Measurements from ENCODE around the gene CNGB1. TPM values are rescaled to one million over a fixed set of nuclear protein-coding genes. Genes with fewer than 3 reads are reported as not detected.

CNGB1 gene
- total RNA-seq, 4 donors from 2014 or later, result 1.1 to 2.8 TPM; not detected in 2

- H3K4me1 ChIP-seq, result no peaks in the 10 kb centered on the region
- no peaks in the 10 kb centered on the region for H3K9me3 ChIP-seq
- H3K27me3 ChIP-seq, result no peaks in the 10 kb centered on the region
- DNase-seq, result no peak
- TF ChIP-seq CTCF (IDR thresholded peaks at IDR 0.05) (no peak), POLR2A (IDR thresholded peaks at IDR 0.05) (no peak)
- H3K27ac ChIP-seq, result no peak overlapping the region
- peaks cover 0 to 16% (median 0%) of the 10 kb centered on the region in 3 donors for H3K36me3 ChIP-seq
- H3K4me3 ChIP-seq, result no peak overlapping the region
Observed at GRCh38 chr16:57992084-57992483, 21.2 kb upstream of the CNGB1 start.

- peaks cover 0 to 11% (median 0%) of the 10 kb centered on the region in 3 donors for H3K36me3 ChIP-seq
- no peak overlapping the region for H3K27ac ChIP-seq
- no peak for DNase-seq
- H3K27me3 ChIP-seq, result no peaks in the 10 kb centered on the region
- no peak for TF ChIP-seq POLR2A (IDR thresholded peaks at IDR 0.05)
- no peak overlapping the region for H3K4me3 ChIP-seq
- no peaks in the 10 kb centered on the region for H3K4me1 ChIP-seq
- H3K9me3 ChIP-seq, result no peaks in the 10 kb centered on the region
Observed at GRCh38 chr16:57991551-57992059, 20.7 kb upstream of the CNGB1 start.

- H3K4me1 ChIP-seq, result peaks cover 5 to 9% (median 7%) of the 10 kb centered on the region in 4 donors
- DNase-seq, result no peak
- H3K4me3 ChIP-seq, result no peak overlapping the region
- H3K27ac ChIP-seq, result no peak overlapping the region
- peaks cover 0 to 4% (median 0%) of the 10 kb centered on the region in 4 donors for H3K9me3 ChIP-seq
- no peaks in the 10 kb centered on the region for H3K36me3 ChIP-seq
- no peaks in the 10 kb centered on the region for H3K27me3 ChIP-seq
- TF ChIP-seq CTCF (IDR thresholded peaks at IDR 0.05) (no peak), POLR2A (IDR thresholded peaks at IDR 0.05) (no peak)
Observed at GRCh38 chr16:57988929-57989328, 18.0 kb upstream of the CNGB1 start.

GRCh38 chr16:57987441-57988177 is 16.7 kb upstream of the CNGB1 start:
- Histone ChIP-seq H3K27ac (no peak overlapping the region), H3K9me3 (peaks cover 0 to 4% (median 0%) of the 10 kb centered on the region in 4 donors), H3K27me3 (no peaks in the 10 kb centered on the region), H3K4me3 (no peak overlapping the region), H3K4me1 (peaks cover 5 to 9% (median 7%) of the 10 kb centered on the region in 4 donors), H3K36me3 (no peaks in the 10 kb centered on the region)
- TF ChIP-seq POLR2A (IDR thresholded peaks at IDR 0.05) (no peak), CTCF (IDR thresholded peaks at IDR 0.05) (no peak)
- DNase-seq, result peak in 1 of 3 donors; percentile 20

- DNase-seq, result no peak
- H3K36me3 ChIP-seq, result no peaks in the 10 kb centered on the region
- peaks cover 5 to 9% (median 7%) of the 10 kb centered on the region in 4 donors for H3K4me1 ChIP-seq
- H3K9me3 ChIP-seq, result peaks cover 0 to 4% (median 0%) of the 10 kb centered on the region in 4 donors
- TF ChIP-seq CTCF (IDR thresholded peaks at IDR 0.05) (no peak), POLR2A (IDR thresholded peaks at IDR 0.05) (no peak)
- no peaks in the 10 kb centered on the region for H3K27me3 ChIP-seq
- no peak overlapping the region for H3K4me3 ChIP-seq
- H3K27ac ChIP-seq, result no peak overlapping the region
Observed at GRCh38 chr16:57986196-57986595, 15.3 kb upstream of the CNGB1 start.

All from Peyer's patch (tissue), 4 donors.